Dendritic cell treated with granulocyte-macrophage colony-stimulating factor and Interleukin-4, amounts not matched to agents 40 ng/mL and 50 ng/mL, for 4 days (primary cell): ENCODE measurements around the gene APBA2.

Experiments used
- H3K27ac Mint-ChIP-seq: one replicate; pipeline ENCODE4 v1.8.0; 2022; ENCODE audit warnings: mild to moderate bottlenecking, mixed read lengths
- H3K27me3 Mint-ChIP-seq: one replicate; pipeline ENCODE4 v1.8.0; 2022; ENCODE audit warnings: mild to moderate bottlenecking, mixed read lengths
- H3K36me3 Mint-ChIP-seq: one replicate; pipeline ENCODE4 v1.8.0; 2022; ENCODE audit warnings: low read depth, mixed read lengths
- H3K4me1 Mint-ChIP-seq: one replicate; pipeline ENCODE4 v1.8.0; 2022; ENCODE audit warnings: low read depth, mixed read lengths
- H3K4me3 Mint-ChIP-seq: one replicate; pipeline ENCODE4 v1.8.0; 2022; ENCODE audit warnings: mild to moderate bottlenecking, moderate library complexity, mixed read lengths
- H3K9me3 Mint-ChIP-seq: one replicate; pipeline ENCODE4 v1.8.0; 2022; ENCODE audit warnings: mixed read lengths
- intact Hi-C: fragments of 100-400 bp; cut with micrococcal nuclease; formaldehyde crosslinking; loops from one replicate; pipeline ENCODE4 v1.15.0; 2022

APBA2 gene

GRCh38 chr15:28896951-28897350 lies 11.2 kb downstream of the APBA2 start:
- H3K36me3 Mint-ChIP-seq, result no peaks in the 10 kb centered on the region
- no peaks in the 10 kb centered on the region for H3K4me1 Mint-ChIP-seq
- no peak overlapping the region for H3K4me3 Mint-ChIP-seq
- peaks cover 7% of the 10 kb centered on the region for H3K27me3 Mint-ChIP-seq
- H3K27ac Mint-ChIP-seq, result no peak overlapping the region
- intact Hi-C loops, result no loop called here
- no peaks in the 10 kb centered on the region for H3K9me3 Mint-ChIP-seq

- Mint-ChIP-seq H3K4me3 (no peak overlapping the region), H3K27ac (no peak overlapping the region), H3K27me3 (peaks cover 4% of the 10 kb centered on the region), H3K36me3 (no peaks in the 10 kb centered on the region), H3K4me1 (no peaks in the 10 kb centered on the region), H3K9me3 (no peaks in the 10 kb centered on the region)
- intact Hi-C loops, result no loop called here
Measured at GRCh38 chr15:28897861-28898585, 12.2 kb downstream of the APBA2 start.

GRCh38 chr15:28899061-28899738 lies 13.4 kb downstream of the APBA2 start:
- Mint-ChIP-seq H3K36me3 (no peaks in the 10 kb centered on the region), H3K9me3 (no peaks in the 10 kb centered on the region), H3K4me3 (no peak overlapping the region), H3K27me3 (peaks cover 2% of the 10 kb centered on the region), H3K4me1 (peaks cover 3% of the 10 kb centered on the region), H3K27ac (no peak overlapping the region)
- intact Hi-C loops, result no loop called here

GRCh38 chr15:28900041-28900891 lies 14.5 kb downstream of the APBA2 start:
- Mint-ChIP-seq H3K4me1 (peaks cover 9% of the 10 kb centered on the region), H3K4me3 (no peak overlapping the region), H3K27me3 (peaks cover 4% of the 10 kb centered on the region), H3K9me3 (no peaks in the 10 kb centered on the region), H3K27ac (no peak overlapping the region), H3K36me3 (no peaks in the 10 kb centered on the region)
- intact Hi-C loops, result no loop called here

- no peak overlapping the region for H3K4me3 Mint-ChIP-seq
- H3K9me3 Mint-ChIP-seq, result no peaks in the 10 kb centered on the region
- peaks cover 4% of the 10 kb centered on the region for H3K27me3 Mint-ChIP-seq
- H3K27ac Mint-ChIP-seq, result no peak overlapping the region
- peaks cover 9% of the 10 kb centered on the region for H3K4me1 Mint-ChIP-seq
- H3K36me3 Mint-ChIP-seq, result no peaks in the 10 kb centered on the region
- intact Hi-C loops, result no loop called here
Measured at GRCh38 chr15:28900892-28901586, 15.3 kb downstream of the APBA2 start.

GRCh38 chr15:28901587-28901980 lies 15.8 kb downstream of the APBA2 start:
- peaks cover 4% of the 10 kb centered on the region for H3K27me3 Mint-ChIP-seq
- no peak overlapping the region for H3K4me3 Mint-ChIP-seq
- no peaks in the 10 kb centered on the region for H3K9me3 Mint-ChIP-seq
- intact Hi-C loops, result no loop called here
- peaks cover 9% of the 10 kb centered on the region for H3K4me1 Mint-ChIP-seq
- H3K27ac Mint-ChIP-seq, result no peak overlapping the region
- no peaks in the 10 kb centered on the region for H3K36me3 Mint-ChIP-seq

- Mint-ChIP-seq H3K36me3 (no peaks in the 10 kb centered on the region), H3K9me3 (no peaks in the 10 kb centered on the region), H3K4me3 (no peak overlapping the region), H3K27ac (no peak overlapping the region), H3K27me3 (peaks cover 4% of the 10 kb centered on the region), H3K4me1 (peaks cover 9% of the 10 kb centered on the region)
- intact Hi-C loops, result no loop called here
Measured at GRCh38 chr15:28901987-28902745, 16.4 kb downstream of the APBA2 start.

GRCh38 chr15:28902856-28903255 lies 17.1 kb downstream of the APBA2 start:
- no peak overlapping the region for H3K4me3 Mint-ChIP-seq
- no peaks in the 10 kb centered on the region for H3K9me3 Mint-ChIP-seq
- peaks cover 4% of the 10 kb centered on the region for H3K27me3 Mint-ChIP-seq
- intact Hi-C loops, result no loop called here
- peaks cover 9% of the 10 kb centered on the region for H3K4me1 Mint-ChIP-seq
- H3K27ac Mint-ChIP-seq, result no peak overlapping the region
- H3K36me3 Mint-ChIP-seq, result no peaks in the 10 kb centered on the region

- intact Hi-C loops, result no loop called here
- H3K4me3 Mint-ChIP-seq, result no peak overlapping the region
Measured at GRCh38 chr15:28903555-28903954, 17.8 kb downstream of the APBA2 start.

GRCh38 chr15:28904003-28904402 lies 18.2 kb downstream of the APBA2 start:
- no peak overlapping the region for H3K27ac Mint-ChIP-seq
- H3K27me3 Mint-ChIP-seq, result peaks cover 6% of the 10 kb centered on the region

More at GRCh38 chr15:28903555-28903954, 17.8 kb downstream of the APBA2 start:
- no peak overlapping the region for H3K27ac Mint-ChIP-seq
- H3K4me1 Mint-ChIP-seq, result peaks cover 9% of the 10 kb centered on the region
- no peaks in the 10 kb centered on the region for H3K9me3 Mint-ChIP-seq
- peaks cover 4% of the 10 kb centered on the region for H3K27me3 Mint-ChIP-seq
- no peaks in the 10 kb centered on the region for H3K36me3 Mint-ChIP-seq

GRCh38 chr15:28904541-28905315 lies 19.0 kb downstream of the APBA2 start:
- H3K27ac Mint-ChIP-seq, result no peak overlapping the region
- no peaks in the 10 kb centered on the region for H3K9me3 Mint-ChIP-seq
- intact Hi-C loops, result no loop called here
- peaks cover 13% of the 10 kb centered on the region for H3K4me1 Mint-ChIP-seq
- no peaks in the 10 kb centered on the region for H3K36me3 Mint-ChIP-seq
- peaks cover 6% of the 10 kb centered on the region for H3K27me3 Mint-ChIP-seq
- no peak overlapping the region for H3K4me3 Mint-ChIP-seq

More at GRCh38 chr15:28904003-28904402, 18.2 kb downstream of the APBA2 start:
- Mint-ChIP-seq H3K4me1 (peaks cover 13% of the 10 kb centered on the region), H3K9me3 (no peaks in the 10 kb centered on the region), H3K4me3 (no peak overlapping the region), H3K36me3 (no peaks in the 10 kb centered on the region)
- intact Hi-C loops, result no loop called here

- no peaks in the 10 kb centered on the region for H3K9me3 Mint-ChIP-seq
- H3K36me3 Mint-ChIP-seq, result no peaks in the 10 kb centered on the region
- intact Hi-C loops, result no loop called here
- peaks cover 8% of the 10 kb centered on the region for H3K27me3 Mint-ChIP-seq
- no peak overlapping the region for H3K27ac Mint-ChIP-seq
- H3K4me1 Mint-ChIP-seq, result peaks cover 13% of the 10 kb centered on the region
- no peak overlapping the region for H3K4me3 Mint-ChIP-seq
Measured at GRCh38 chr15:28907338-28907960, 21.7 kb downstream of the APBA2 start.
